Uterus (tissue), 2 donors: ENCODE data around the gene TMEM87A.

Experiments
- CTCF ChIP-seq, 4 experiments: fragments of 200-600 bp in 2 of 4; fragments of 450-650 bp in 2 of 4; sonication (generic) in 2 of 4; IDR thresholded peaks; one replicate each; pipeline ENCODE4 v1.5.1; 2016 to 2019; ENCODE audit warnings: antibody characterized with exemption in 4 of 4, mild to moderate bottlenecking in 2 of 4, moderate library complexity in 1 of 4
- POLR2A ChIP-seq, 2 donors: fragments of 450-650 bp; IDR thresholded peaks; one replicate each; pipeline ENCODE4 v1.6.1; 2016; ENCODE audit warnings: antibody characterized with exemption in 2 of 2, mild to moderate bottlenecking in 1 of 2, moderate library complexity in 1 of 2

DNA sequence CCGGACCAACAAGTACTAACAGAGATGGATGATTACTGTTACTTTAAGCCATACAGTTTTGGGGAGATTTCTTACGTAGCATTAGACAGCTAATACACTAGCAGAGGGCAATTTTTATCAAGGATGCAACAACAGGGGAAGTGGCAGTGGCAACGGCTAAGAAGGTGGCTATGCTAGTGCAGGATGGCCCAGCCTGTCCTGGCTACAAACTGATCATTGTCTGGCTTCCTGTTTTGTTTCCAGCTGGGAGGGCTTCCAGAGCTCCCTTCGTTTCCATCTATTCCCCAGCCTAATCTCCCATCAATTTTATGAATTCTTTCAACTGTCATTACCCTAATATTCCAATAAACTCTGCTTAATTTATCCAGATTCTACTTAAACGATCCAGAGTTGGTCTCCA, 100.8 kb downstream of the TMEM87A start:
- TF ChIP-seq CTCF (IDR thresholded peaks at IDR 0.05) (no peak), POLR2A (IDR thresholded peaks at IDR 0.05) (no peak)
